ENCODE data around the gene STK17B.
"Not testable (repeated sequence)": the region's sequence is repeated elsewhere in the genome, so short reads cannot be mapped to it uniquely, and the experiment has no call there.

The STK17B gene

DNA sequence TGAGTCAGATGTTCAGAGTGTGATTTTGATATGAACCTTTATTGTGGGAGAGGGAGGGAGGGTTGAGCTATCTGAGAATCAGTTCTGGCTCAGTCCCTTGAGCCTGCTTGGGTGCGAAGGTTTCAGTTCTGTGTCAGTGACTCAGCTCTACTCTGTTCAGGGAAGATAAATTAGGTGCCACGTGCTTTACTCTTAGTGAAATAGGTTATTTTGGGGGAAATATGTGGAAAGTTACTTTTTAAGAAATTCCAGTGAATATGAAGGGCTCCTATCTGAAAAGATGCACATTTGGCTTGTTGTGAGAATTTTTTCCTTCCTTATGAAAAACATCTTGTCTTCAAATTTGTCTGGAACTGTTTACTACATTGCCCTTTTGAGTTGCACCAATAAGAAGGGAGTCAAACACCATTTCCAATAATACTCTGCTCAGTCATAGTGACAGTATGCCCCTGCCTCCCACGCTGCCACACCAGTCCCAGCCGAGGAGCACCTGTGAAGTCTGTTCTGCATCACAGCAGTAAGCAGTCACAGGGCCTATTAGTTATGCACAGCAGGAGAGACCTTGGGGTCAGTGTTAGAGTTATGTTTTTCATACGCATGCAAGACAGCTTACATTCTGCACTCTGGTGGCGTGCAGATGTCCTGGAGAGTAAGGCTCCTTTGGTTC is 69.9 kb downstream of the STK17B start:
- no peaks in the 10 kb centered on the region for H3K27me3 ChIP-seq (ENCODE audit: insufficient read depth, low read length)
- no peak overlapping the region for H3K9ac ChIP-seq (ENCODE audit: low read depth, low read length)
- H3K27ac ChIP-seq (ENCODE audit: low read length) = no peak overlapping the region
- H3K9me3 ChIP-seq (ENCODE audit: insufficient read depth, low read depth, low read length) = no peaks in the 10 kb centered on the region
- peaks cover 27% of the 10 kb centered on the region for H3K4me1 ChIP-seq (ENCODE audit: insufficient read depth, low read length)
- no peaks in the 10 kb centered on the region for H3K36me3 ChIP-seq (ENCODE audit: insufficient read depth, low read depth, low read length)
- no peak overlapping the region; the same call in 1 of the 2 replicates for H3K4me3 ChIP-seq (ENCODE audit: low read length)

- Histone ChIP-seq H3K4me1 (ENCODE audit: insufficient read depth, low read length) (peaks cover 32% of the 10 kb centered on the region), H3K4me3 (ENCODE audit: low read length) (no peak overlapping the region), H3K9ac (ENCODE audit: low read depth, low read length) (no peak overlapping the region), H3K27me3 (ENCODE audit: insufficient read depth, low read length) (no peaks in the 10 kb centered on the region), H3K27ac (ENCODE audit: low read length) (no peak overlapping the region), H3K9me3 (ENCODE audit: insufficient read depth, low read depth, low read length) (no peaks in the 10 kb centered on the region), H3K36me3 (ENCODE audit: insufficient read depth, low read depth, low read length) (no peaks in the 10 kb centered on the region)
Measured at GRCh38 chr2:196099916-196100315, 71.5 kb downstream of the STK17B start.

DNA sequence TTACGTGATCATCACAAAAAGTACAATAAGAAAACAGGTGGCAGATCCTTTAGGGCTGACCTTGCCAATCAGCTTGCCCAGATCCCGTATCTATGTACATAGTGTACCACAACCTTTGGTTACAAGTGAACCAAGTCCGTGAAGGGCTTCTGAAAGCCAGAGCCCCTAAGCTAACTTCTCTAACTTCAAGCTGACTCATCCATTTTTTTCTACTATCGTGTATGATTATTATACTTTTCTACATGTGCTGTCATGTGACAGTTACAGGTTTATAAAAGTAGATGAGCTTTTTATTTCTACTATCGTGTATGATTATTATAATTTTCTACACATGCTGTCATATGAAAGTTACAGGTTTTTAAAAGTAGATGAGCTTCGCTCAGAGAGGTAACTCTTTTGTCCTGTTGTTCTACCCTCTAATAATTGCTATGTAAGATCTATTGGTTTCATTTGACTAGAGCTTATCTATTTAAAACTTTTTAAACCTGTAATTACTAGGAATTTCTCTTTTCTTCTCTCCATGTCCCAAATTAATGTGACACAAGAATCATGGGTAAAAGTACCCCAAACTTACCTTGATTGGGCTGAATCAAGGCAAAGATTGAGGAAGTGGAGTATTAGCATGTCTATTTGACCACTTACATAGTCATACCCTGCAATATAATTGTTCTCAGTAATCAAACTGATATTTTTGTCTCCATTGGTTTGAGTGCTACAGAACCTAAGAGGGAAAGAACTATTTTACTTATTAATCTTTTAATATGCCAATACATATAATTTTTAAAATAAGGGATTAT is 73.3 kb downstream of the STK17B start:
- no peak overlapping the region for H3K9ac ChIP-seq (ENCODE audit: low read depth, low read length)
- no peak overlapping the region for H3K4me3 ChIP-seq (ENCODE audit: low read length)
- no peaks in the 10 kb centered on the region for H3K9me3 ChIP-seq (ENCODE audit: insufficient read depth, low read depth, low read length)
- H3K27ac ChIP-seq (ENCODE audit: low read length) = no peak overlapping the region
- no peaks in the 10 kb centered on the region for H3K36me3 ChIP-seq (ENCODE audit: insufficient read depth, low read depth, low read length)
- H3K4me1 ChIP-seq (ENCODE audit: insufficient read depth, low read length) = peaks cover 32% of the 10 kb centered on the region
- no peaks in the 10 kb centered on the region for H3K27me3 ChIP-seq (ENCODE audit: insufficient read depth, low read length)

- Histone ChIP-seq H3K9me3 (ENCODE audit: insufficient read depth, low read depth, low read length) (no peaks in the 10 kb centered on the region), H3K27ac (ENCODE audit: low read length) (peak overlapping the region; percentile 35), H3K27me3 (ENCODE audit: insufficient read depth, low read length) (no peaks in the 10 kb centered on the region), H3K9ac (ENCODE audit: low read depth, low read length) (no peak overlapping the region), H3K4me3 (ENCODE audit: low read length) (no peak overlapping the region), H3K4me1 (ENCODE audit: insufficient read depth, low read length) (peaks cover 28% of the 10 kb centered on the region), H3K36me3 (ENCODE audit: insufficient read depth, low read depth, low read length) (no peaks in the 10 kb centered on the region)
Measured at GRCh38 chr2:196096982-196097745, 74.2 kb downstream of the STK17B start.

DNA sequence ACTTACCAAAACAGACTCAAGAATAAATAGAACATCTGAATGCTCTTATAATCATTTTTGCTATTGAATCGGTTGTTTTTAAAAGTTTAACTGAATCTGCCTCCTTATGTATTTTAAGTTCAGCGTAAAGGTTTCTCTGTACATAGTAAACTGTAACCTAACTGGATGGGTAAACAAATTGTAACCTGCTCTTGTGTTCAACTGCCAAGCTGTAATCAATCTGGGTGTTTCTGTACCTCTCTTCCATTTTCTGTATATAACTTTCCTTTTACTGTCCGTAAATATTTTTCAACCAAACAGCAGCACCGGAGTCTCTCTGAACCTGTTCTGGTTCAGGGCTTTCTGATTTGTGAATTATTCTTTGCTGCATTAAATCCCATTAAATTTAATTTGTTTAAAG is 75.1 kb downstream of the STK17B start:
- Histone ChIP-seq H3K27me3 (ENCODE audit: insufficient read depth, low read length) (no peaks in the 10 kb centered on the region), H3K36me3 (ENCODE audit: insufficient read depth, low read depth, low read length) (no peaks in the 10 kb centered on the region), H3K27ac (ENCODE audit: low read length) (peak overlapping the region; percentile 65), H3K9ac (ENCODE audit: low read depth, low read length) (no peak overlapping the region), H3K4me1 (ENCODE audit: insufficient read depth, low read length) (peaks cover 19% of the 10 kb centered on the region), H3K4me3 (ENCODE audit: low read length) (no peak overlapping the region), H3K9me3 (ENCODE audit: insufficient read depth, low read depth, low read length) (no peaks in the 10 kb centered on the region)

GRCh38 chr2:196089448-196089847 is 81.9 kb downstream of the STK17B start:
- H3K27me3 ChIP-seq (ENCODE audit: insufficient read depth, low read length); H3K4me3 ChIP-seq (ENCODE audit: low read length); H3K36me3 ChIP-seq (ENCODE audit: insufficient read depth, low read depth, low read length); H3K9ac ChIP-seq (ENCODE audit: low read depth, low read length); H3K4me1 ChIP-seq (ENCODE audit: insufficient read depth, low read length); H3K27ac ChIP-seq (ENCODE audit: low read length): not testable (repeated sequence)
- H3K9me3 ChIP-seq (ENCODE audit: insufficient read depth, low read depth, low read length) = peaks cover 13% of the 10 kb centered on the region

GRCh38 chr2:196088203-196088602 is 83.2 kb downstream of the STK17B start:
- H3K36me3 ChIP-seq (ENCODE audit: insufficient read depth, low read depth, low read length) = no peaks in the 10 kb centered on the region
- no peak overlapping the region for H3K27ac ChIP-seq (ENCODE audit: low read length)
- H3K4me3 ChIP-seq (ENCODE audit: low read length) = no peak overlapping the region
- H3K9ac ChIP-seq (ENCODE audit: low read depth, low read length) = no peak overlapping the region
- no peaks in the 10 kb centered on the region for H3K4me1 ChIP-seq (ENCODE audit: insufficient read depth, low read length)
- H3K9me3 ChIP-seq (ENCODE audit: insufficient read depth, low read depth, low read length) = peaks cover 25% of the 10 kb centered on the region
- H3K27me3 ChIP-seq (ENCODE audit: insufficient read depth, low read length) = no peaks in the 10 kb centered on the region

DNA sequence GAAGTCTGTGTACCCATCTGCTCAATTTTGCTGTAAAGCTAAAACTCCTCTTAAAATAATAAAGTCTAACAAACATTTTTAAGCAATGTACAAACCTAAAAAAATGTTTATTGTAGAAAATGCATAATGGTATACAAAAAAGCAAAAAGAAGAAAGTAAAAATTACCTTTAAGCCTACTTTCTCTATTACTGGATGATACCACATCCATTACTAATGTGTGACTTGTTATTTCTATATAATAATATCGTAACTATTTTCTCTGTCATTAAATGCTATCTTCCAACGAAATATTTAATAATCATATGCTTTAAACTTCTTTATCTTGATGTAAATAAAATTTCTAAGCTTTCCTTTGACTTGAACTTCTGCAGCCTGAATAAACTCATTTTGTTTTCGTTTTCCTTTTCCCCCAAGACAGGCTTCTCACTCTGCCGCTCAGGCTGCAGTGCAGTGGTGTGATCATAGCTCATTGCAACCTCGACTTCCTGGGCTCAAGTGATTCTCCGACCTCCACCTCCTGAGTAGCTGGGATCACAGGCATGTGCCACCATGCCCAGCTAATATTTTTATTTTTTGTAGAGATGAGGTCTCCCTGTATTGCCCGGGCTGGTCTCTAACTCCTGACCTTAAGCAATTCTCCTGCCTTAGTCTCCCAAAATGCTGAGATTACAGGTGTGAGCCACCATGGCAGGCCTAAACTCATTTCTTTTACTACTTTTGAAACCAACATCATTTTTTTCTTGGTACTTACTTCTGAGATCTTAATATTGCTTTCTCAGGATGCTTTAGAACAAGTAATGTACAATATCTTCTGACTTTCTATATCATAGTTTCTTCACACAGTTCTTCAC is 84.6 kb downstream of the STK17B start:
- H3K27me3 ChIP-seq (ENCODE audit: insufficient read depth, low read length) = no peaks in the 10 kb centered on the region
- H3K36me3 ChIP-seq (ENCODE audit: insufficient read depth, low read depth, low read length) = no peaks in the 10 kb centered on the region

DNA sequence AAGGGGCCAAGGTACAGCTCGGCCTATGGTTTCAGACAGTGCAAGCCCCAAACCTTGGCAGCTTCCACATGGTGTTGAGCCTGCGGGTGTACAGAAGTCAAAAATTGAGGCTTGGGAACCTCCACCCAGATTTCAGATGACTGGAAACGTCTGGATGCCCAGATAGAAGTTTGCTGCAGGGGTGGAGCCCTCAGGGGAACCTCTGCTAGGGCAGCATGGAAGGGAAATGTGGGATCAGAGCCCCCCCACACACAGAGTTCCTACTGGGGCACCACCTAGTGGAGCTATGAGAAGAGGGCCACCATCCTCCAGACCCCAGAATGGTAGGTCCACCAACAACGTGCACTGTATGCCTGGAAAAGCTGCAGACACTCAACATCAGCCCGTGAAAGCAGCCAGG is 87.8 kb downstream of the STK17B start:
- Histone ChIP-seq H3K4me1 (ENCODE audit: insufficient read depth, low read length) (no peaks in the 10 kb centered on the region), H3K9me3 (ENCODE audit: insufficient read depth, low read depth, low read length) (peaks cover 25% of the 10 kb centered on the region), H3K27ac (ENCODE audit: low read length) (no peak overlapping the region), H3K9ac (ENCODE audit: low read depth, low read length) (no peak overlapping the region), H3K36me3 (ENCODE audit: insufficient read depth, low read depth, low read length) (no peaks in the 10 kb centered on the region), H3K27me3 (ENCODE audit: insufficient read depth, low read length) (no peaks in the 10 kb centered on the region), H3K4me3 (ENCODE audit: low read length) (no peak overlapping the region)

More for the DNA sequence above, 84.6 kb downstream of the STK17B start:
- Histone ChIP-seq H3K9ac (ENCODE audit: low read depth, low read length) (no peak overlapping the region), H3K9me3 (ENCODE audit: insufficient read depth, low read depth, low read length) (peaks cover 33% of the 10 kb centered on the region), H3K4me1 (ENCODE audit: insufficient read depth, low read length) (no peaks in the 10 kb centered on the region), H3K27ac (ENCODE audit: low read length) (no peak overlapping the region), H3K4me3 (ENCODE audit: low read length) (no peak overlapping the region)
